Ovary (tissue), 9 donors: ENCODE results near the gene CMTM5. TPM values are rescaled to one million over a fixed set of nuclear protein-coding genes. Genes with fewer than 3 reads are reported as not detected.

ENCODE experiments used
- DNase-seq, 5 donors: peaks; one replicate each; pipeline ENCODE4 v3.0.0-alpha.2; 2019 to 2020
- H3K27ac ChIP-seq, 2 donors: fragments of 200-600 bp; one replicate each; pipeline versions ENCODE4 v1.5.1 to v1.8.0; 2019 to 2022
- H3K27me3 ChIP-seq: fragments of 200-600 bp; one replicate; pipeline ENCODE4 v1.8.0; 2022
- H3K36me3 ChIP-seq: fragments of 200-600 bp; sonication (generic); one replicate; pipeline ENCODE4 v1.5.1; 2019
- H3K4me1 ChIP-seq: one replicate; pipeline ENCODE4 v1.8.1; 2013; ENCODE audit warnings: mild to moderate bottlenecking, moderate library complexity; ENCODE audit not compliant: insufficient read depth
- H3K4me3 ChIP-seq: fragments of 200-600 bp; sonication (generic); one replicate; pipeline ENCODE4 v1.5.1; 2017
- H3K9me3 ChIP-seq, 2 donors: fragments of 200-600 bp in 1 of 2; sonication (generic) in 1 of 2; one replicate each; pipeline versions ENCODE4 v1.5.1 to v1.8.1; 2013 to 2019; ENCODE audit warnings: mild to moderate bottlenecking in 1 of 2, moderate library complexity in 1 of 2
- EP300 ChIP-seq: sonication (generic); formaldehyde crosslinking; IDR thresholded peaks from one replicate; pipeline ENCODE4 v1.6.1; 2017; ENCODE audit warnings: antibody characterized with exemption
- POLR2A ChIP-seq: fragments of 450-650 bp; IDR thresholded peaks from one replicate; pipeline ENCODE4 v1.6.1; 2017; ENCODE audit warnings: antibody characterized with exemption, mild to moderate bottlenecking, moderate library complexity
- WGBS, 3 donors: extraction: QIAGEN DNeasy Blood & Tissue Kit in 1 of 3; methylation state at CpG; one replicate each; pipeline versions ENCODE4 v1.1.5 to v1.1.7; 2013 to 2017; 5-methylcytosine and 5-hydroxymethylcytosine counted together
- intact Hi-C, 4 donors: fragments of 100-400 bp; cut with DNase I; formaldehyde crosslinking; loops; one replicate each; pipeline versions ENCODE4 v1.11.0 to v1.15.1; 2022 to 2023
- polyA plus RNA-seq, 2 donors: library from polyadenylated mRNA; stranded (reverse); fragments of 200-250 nt in 1 of 2; fragments of 350-450 nt in 1 of 2; fragmentation: Illumina TruSeq in 1 of 2; extraction: RNeasy Lipid Tissue Mini Kit (QIAGEN cat#74804) in 1 of 2; gene quantifications; one replicate each; pipeline ENCODE4 v1.2.3, GENCODE V29; 2013 to 2014
- total RNA-seq, 7 donors: library from RNA; depleted of rRNA in 2 of 7; stranded (reverse); fragments of >200 nt in 2 of 7; fragmentation: NEBNext Ultra II Directional in 3 of 7; extraction: Animal tissue kit (Norgen Biotek cat#: 25700) in 3 of 7; gene quantifications; one replicate each; pipeline versions ENCODE4 v1.1.0 to v1.2.4, GENCODE V29; 2016 to 2023
- TF ChIP-seq, protein P1 (sequence below), 3 donors: fragments of 450-650 bp in 2 of 3; fragments of 200-600 bp in 1 of 3; IDR thresholded peaks; one replicate each; pipeline versions ENCODE4 v1.5.1 to v1.8.0; 2016 to 2022; ENCODE audit warnings: antibody characterized with exemption in 3 of 3, mild to moderate bottlenecking in 1 of 3
- donor health status: DM: no; HTN: no; CAD: no; lungs with moderate emphysema.
- donor health status: DM: no; HTN: no; CAD: no.
- donor health status: Bipolar disorder and iron deficiency.
- donor health status: DM: yes; HTN: yes; CAD: no.
- donor health status: DM: no; HTN: no; CAD: no.
- donor health status: DM: yes; HTN: yes; CAD: no.

Gene CMTM5
- total and polyA plus RNA-seq, 9 donors, result 0.16 to 1.1 (median 0.48) TPM; not detected in 6

DNA sequence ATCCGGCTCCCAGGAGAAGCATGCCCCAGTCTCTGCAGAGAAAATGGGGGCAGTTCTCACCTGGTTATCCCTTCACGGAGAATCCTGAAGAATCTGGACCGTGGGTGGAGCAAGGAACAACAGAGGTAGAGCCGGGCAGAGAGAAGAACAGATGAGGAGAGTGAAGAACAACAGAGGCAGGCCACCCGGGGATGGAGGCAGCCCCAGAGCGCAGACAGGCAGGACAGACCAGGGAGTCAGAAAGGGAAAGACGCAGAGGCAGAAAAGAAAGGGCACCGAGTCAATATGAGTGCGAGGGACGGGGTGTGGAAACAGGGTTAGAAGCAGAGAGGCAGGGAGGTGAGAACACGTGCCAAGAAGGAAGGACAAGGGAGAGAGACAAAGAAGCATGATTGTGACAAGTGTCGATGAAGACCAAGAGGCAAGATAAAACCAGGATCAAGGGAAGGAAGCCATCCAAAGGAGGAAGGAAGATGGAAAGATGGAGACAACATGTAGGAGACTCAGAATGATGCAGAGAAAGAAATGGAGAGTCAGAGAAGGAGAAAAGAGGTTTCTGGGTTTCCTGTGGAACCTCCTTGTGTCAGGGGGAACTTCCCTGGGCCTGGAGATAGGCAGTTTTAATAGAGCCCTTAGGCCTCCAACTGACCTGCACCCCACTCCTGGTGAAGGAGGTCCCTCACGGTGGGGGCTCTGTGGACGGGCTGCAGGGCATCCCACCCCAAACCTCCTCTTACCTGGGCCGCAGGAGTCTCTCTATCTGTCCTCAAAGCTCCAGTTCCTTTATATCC is 30.9 kb downstream of the CMTM5 start, which contains the start of gene MYH6:
TSS of gene MYH6 (minus strand) at position 758 of the 791 bp plus-strand sequence. CDS start 1,050 bp downstream, outside the sequence.
- Histone ChIP-seq H3K9me3 (no peaks in the 10 kb centered on the region), H3K4me1 (no peaks in the 10 kb centered on the region), H3K27ac (no peak within 1 kb of the TSS), H3K36me3 (no peaks in the 10 kb centered on the region), H3K27me3 (no peaks in the 10 kb centered on the region), H3K4me3 (no peak within 1 kb of the TSS)
- no peak for TF ChIP-seq EP300
- no peak for TF ChIP-seq POLR2A
- TF ChIP-seq, protein P1, sequence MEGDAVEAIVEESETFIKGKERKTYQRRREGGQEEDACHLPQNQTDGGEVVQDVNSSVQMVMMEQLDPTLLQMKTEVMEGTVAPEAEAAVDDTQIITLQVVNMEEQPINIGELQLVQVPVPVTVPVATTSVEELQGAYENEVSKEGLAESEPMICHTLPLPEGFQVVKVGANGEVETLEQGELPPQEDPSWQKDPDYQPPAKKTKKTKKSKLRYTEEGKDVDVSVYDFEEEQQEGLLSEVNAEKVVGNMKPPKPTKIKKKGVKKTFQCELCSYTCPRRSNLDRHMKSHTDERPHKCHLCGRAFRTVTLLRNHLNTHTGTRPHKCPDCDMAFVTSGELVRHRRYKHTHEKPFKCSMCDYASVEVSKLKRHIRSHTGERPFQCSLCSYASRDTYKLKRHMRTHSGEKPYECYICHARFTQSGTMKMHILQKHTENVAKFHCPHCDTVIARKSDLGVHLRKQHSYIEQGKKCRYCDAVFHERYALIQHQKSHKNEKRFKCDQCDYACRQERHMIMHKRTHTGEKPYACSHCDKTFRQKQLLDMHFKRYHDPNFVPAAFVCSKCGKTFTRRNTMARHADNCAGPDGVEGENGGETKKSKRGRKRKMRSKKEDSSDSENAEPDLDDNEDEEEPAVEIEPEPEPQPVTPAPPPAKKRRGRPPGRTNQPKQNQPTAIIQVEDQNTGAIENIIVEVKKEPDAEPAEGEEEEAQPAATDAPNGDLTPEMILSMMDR (IDR thresholded peaks at IDR 0.05), result no peak
- intact Hi-C loops, result no loop called here
- no peak for DNase-seq
- 75 to 80% (median 75%) methylated on average over 15 of the region's 15 CpGs for WGBS, 3 donors

DNA sequence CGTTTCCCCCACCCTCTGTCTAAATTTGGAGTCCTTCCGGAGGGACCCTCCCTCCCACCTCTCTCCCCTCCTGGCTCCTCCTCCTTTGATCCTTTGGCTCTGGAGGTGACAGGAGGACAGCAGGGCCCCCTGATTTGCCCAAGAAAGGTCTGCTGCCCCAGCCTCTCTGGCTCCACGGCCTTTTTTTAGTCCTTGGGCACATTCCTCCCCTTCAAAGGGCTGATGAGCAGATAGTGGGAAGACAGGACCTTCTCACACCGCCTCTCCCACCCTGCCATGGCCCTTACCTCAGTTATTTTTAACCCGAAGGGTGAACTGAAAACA is 31.4 kb downstream of the CMTM5 start:
- intact Hi-C loops, result no loop called here
- 28 to 36% (median 31%) methylated on average over 5 of the region's 5 CpGs for WGBS, 3 donors
- Histone ChIP-seq H3K36me3 (no peaks in the 10 kb centered on the region), H3K27me3 (no peaks in the 10 kb centered on the region), H3K27ac (no peak overlapping the region), H3K4me3 (no peak overlapping the region), H3K4me1 (no peaks in the 10 kb centered on the region), H3K9me3 (no peaks in the 10 kb centered on the region)
- TF ChIP-seq, protein P1 (IDR thresholded peaks at IDR 0.05), result no peak
- no peak for TF ChIP-seq POLR2A
- no peak for TF ChIP-seq EP300
- no peak for DNase-seq

DNA sequence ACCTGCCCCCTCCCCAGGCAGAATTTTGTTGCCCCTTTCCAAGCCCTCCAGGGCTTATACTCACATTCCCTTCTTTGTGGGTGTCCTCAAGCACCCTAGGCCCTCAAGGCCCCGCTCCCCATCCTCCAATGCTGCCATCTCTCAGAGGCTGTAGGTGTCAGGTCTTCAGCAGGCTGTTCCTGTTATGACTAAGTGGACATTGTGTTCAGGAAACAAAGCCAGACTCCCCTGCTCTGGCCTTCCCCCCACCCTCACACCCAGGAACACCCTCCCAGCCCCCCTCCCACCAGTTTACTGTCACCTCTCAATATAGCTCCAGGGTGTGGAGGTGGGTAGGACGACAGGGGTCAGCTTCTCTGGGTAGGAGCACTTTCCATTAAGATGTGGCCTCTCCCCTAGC is 32.6 kb downstream of the CMTM5 start:
- DNase-seq, result no peak
- 55 to 74% (median 67%) methylated on average over 2 of the region's 2 CpGs for WGBS, 3 donors
- Histone ChIP-seq H3K4me3 (no peak overlapping the region), H3K9me3 (no peaks in the 10 kb centered on the region), H3K4me1 (no peaks in the 10 kb centered on the region), H3K27ac (no peak overlapping the region), H3K27me3 (no peaks in the 10 kb centered on the region), H3K36me3 (no peaks in the 10 kb centered on the region)
- TF ChIP-seq POLR2A (no peak), EP300 (no peak)
- TF ChIP-seq, protein P1 (IDR thresholded peaks at IDR 0.05), result no peak
- intact Hi-C loops, result no loop called here

DNA sequence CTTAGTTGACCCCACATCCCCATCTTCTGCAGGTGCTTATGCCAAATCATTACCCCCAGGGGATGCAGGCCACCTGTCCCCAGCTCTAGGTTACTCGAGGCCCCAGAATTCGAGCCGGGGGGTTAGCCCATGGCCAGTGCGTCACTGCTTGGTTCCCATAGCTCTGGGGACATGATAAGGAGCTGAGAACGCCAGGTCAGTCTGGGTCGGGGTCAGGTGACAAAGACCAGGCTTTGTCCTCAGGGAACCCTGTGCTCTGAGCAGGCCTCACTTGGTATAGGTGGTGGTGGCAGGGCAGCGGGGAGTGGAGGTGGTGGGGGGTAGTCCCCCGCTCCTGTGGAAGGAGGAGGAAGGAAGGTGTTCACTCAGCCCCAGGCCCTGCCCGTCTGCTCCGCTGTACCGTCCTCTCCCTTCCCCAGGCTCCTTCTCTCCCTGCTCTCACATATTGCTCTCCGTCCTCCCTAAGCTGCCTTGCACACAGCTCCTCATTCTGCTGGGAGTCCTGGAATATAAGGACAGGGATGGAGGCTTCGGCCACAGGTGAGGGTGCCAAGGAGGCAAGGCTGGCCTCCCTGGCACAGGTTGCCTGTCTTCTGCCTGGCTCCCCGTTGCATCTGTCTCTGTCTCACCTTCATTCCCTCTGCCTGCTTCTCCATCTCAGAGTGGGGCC is 33.3 kb downstream of the CMTM5 start:
- no peaks in the 10 kb centered on the region for H3K36me3 ChIP-seq
- no peak for DNase-seq
- TF ChIP-seq EP300, result no peak
- TF ChIP-seq POLR2A, result no peak
- TF ChIP-seq, protein P1 (IDR thresholded peaks at IDR 0.05), result no peak
- no peak overlapping the region for H3K27ac ChIP-seq
- no peaks in the 10 kb centered on the region for H3K4me1 ChIP-seq
- H3K27me3 ChIP-seq, result no peaks in the 10 kb centered on the region
- 75 to 86% (median 80%) methylated on average over 14 of the region's 14 CpGs for WGBS, 3 donors
- H3K9me3 ChIP-seq, result no peaks in the 10 kb centered on the region
- H3K4me3 ChIP-seq, result no peak overlapping the region
- intact Hi-C loops, result no loop called here
